ENCODE results near the gene RNGTT.

The RNGTT gene

DNA sequence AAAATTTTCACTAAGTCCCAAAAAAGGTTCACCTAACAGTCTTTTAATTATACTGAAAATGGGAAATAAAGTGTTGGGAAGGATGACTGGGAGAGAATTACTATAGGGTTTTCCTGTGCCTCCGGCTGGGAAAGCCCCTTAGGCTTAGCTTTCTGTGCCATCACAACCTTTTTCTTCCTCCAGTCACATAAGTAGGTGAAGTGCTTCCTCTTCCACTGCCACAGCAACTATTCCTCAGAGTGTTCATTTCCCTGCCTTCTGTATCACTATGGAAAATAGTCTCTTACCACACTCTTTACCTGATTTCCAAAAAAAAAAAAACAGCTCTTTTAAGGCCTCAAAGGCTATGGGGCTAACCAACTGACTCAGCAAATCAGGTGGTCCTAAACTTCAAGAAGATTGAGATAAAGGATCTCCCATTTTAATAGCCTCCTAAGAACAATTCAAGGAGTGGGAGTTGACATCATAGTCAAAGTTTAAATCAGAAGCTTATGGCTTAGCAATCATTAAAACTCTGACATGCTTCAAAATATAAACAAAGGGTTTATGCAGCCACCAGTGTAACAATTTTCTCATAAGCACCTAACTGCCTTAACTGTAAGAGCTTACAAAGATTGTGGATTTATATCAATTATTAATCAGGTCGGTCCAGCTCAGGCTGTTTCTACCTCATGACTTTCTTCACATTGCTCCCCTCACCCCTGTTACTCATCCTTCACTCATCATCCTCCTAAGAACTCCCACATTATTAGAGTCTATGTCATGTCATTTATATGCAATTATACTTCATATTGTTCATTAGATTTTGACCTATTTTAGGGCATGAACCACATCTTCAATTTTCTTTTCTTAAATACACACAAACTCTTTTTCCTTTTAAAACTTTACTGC, 95.3 kb downstream of the RNGTT start:
- in situ Hi-C loops (cut with MboI; ENCODE audit: low sequenced_read_pairs, unreplicated experiment), result loop anchor here (25.0 kb wide), 1 partner anchor 1481 kb away; no protein-coding TSS in a partner anchor
- DNase-seq (ENCODE audit: low spot score), result no peak
- TF ChIP-seq, protein P1, sequence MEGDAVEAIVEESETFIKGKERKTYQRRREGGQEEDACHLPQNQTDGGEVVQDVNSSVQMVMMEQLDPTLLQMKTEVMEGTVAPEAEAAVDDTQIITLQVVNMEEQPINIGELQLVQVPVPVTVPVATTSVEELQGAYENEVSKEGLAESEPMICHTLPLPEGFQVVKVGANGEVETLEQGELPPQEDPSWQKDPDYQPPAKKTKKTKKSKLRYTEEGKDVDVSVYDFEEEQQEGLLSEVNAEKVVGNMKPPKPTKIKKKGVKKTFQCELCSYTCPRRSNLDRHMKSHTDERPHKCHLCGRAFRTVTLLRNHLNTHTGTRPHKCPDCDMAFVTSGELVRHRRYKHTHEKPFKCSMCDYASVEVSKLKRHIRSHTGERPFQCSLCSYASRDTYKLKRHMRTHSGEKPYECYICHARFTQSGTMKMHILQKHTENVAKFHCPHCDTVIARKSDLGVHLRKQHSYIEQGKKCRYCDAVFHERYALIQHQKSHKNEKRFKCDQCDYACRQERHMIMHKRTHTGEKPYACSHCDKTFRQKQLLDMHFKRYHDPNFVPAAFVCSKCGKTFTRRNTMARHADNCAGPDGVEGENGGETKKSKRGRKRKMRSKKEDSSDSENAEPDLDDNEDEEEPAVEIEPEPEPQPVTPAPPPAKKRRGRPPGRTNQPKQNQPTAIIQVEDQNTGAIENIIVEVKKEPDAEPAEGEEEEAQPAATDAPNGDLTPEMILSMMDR (IDR thresholded peaks at IDR 0.05; ENCODE audit: borderline replicate concordance, control extremely low read depth, extremely low read depth, insufficient read depth, missing control alignments), result no peak

GRCh38 chr6:88866856-88867255, 96.6 kb downstream of the RNGTT start:
- no peak for DNase-seq (ENCODE audit: low spot score)

GRCh38 chr6:88865275-88865674, 98.1 kb downstream of the RNGTT start:
- DNase-seq (ENCODE audit: low spot score), result no peak
- TF ChIP-seq, protein P1 (IDR thresholded peaks at IDR 0.05; ENCODE audit: borderline replicate concordance, control extremely low read depth, extremely low read depth, insufficient read depth, missing control alignments), result no peak
- in situ Hi-C loops (cut with MboI; ENCODE audit: low sequenced_read_pairs, unreplicated experiment), result loop anchor here (25.0 kb wide), 1 partner anchor 1478 kb away; no protein-coding TSS in a partner anchor

More at GRCh38 chr6:88866856-88867255, 96.6 kb downstream of the RNGTT start:
- TF ChIP-seq, protein P1 (IDR thresholded peaks at IDR 0.05; ENCODE audit: borderline replicate concordance, control extremely low read depth, extremely low read depth, insufficient read depth, missing control alignments), result no peak
- in situ Hi-C loops (cut with MboI; ENCODE audit: low sequenced_read_pairs, unreplicated experiment), result loop anchor here (25.0 kb wide), 1 partner anchor 1480 kb away; no protein-coding TSS in a partner anchor

GRCh38 chr6:88864359-88865054, 98.9 kb downstream of the RNGTT start:
- no peak for DNase-seq (ENCODE audit: low spot score)
- in situ Hi-C loops (cut with MboI; ENCODE audit: low sequenced_read_pairs, unreplicated experiment), result loop anchor here (25.0 kb wide), 1 partner anchor 1477 kb away; no protein-coding TSS in a partner anchor

DNA sequence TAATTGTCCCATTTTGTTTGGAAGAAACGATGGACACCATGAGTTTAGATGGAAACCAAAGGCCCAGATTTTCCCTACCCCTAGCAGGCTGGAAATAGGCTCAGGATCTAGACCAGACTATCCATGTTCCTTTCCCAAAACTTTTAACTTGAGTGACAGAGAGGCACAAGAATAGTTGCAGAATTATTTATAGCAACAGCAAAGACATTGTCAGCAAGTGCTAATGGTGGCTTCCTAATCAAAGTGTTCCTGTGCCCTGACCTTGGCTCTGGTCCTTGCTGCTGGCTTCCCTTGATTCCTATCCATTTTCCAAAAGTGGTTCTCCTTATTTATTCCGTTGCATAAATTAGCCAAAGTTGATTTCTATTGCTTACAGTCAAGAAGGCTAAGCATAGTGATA, 103.1 kb downstream of the RNGTT start:
- DNase-seq (ENCODE audit: low spot score), result no peak
- TF ChIP-seq, protein P1 (IDR thresholded peaks at IDR 0.05; ENCODE audit: borderline replicate concordance, control extremely low read depth, extremely low read depth, insufficient read depth, missing control alignments), result no peak
- in situ Hi-C loops (cut with MboI; ENCODE audit: low sequenced_read_pairs, unreplicated experiment), result loop anchor here (25.0 kb wide), 1 partner anchor 1473 kb away; no protein-coding TSS in a partner anchor

More at GRCh38 chr6:88864359-88865054, 98.9 kb downstream of the RNGTT start:
- TF ChIP-seq, protein P1 (IDR thresholded peaks at IDR 0.05; ENCODE audit: borderline replicate concordance, control extremely low read depth, extremely low read depth, insufficient read depth, missing control alignments), result no peak

DNA sequence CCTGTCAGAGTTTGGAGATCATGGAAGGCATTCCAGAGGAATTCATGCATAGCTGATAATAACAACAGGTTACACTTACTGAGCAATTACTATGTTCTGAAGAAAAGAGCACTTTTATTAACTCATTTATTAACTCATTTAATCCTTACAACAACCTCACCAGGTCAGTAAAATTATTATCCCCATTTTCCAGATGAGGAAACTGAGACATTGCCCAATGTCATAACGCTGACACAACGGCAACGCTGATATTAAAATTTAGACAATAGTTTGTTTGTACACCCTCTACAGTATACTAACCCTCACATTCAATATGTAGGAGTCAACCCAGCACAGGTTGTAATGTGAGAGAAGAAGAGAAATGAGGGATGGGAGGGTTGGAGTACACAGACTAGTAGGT, 105.0 kb downstream of the RNGTT start:
- in situ Hi-C loops (cut with MboI; ENCODE audit: low sequenced_read_pairs, unreplicated experiment), result loop anchor here (25.0 kb wide), 1 partner anchor 1471 kb away; no protein-coding TSS in a partner anchor
- TF ChIP-seq, protein P1 (IDR thresholded peaks at IDR 0.05; ENCODE audit: borderline replicate concordance, control extremely low read depth, extremely low read depth, insufficient read depth, missing control alignments), result no peak
- DNase-seq (ENCODE audit: low spot score), result no peak

Data from GM13976 (cell line).